Activated T-helper 1 cell treated with anti-CD3 and anti-CD28 coated beads, Interleukin-12 subunit alpha, Interleukin-12 subunit beta, Interleukin-2, Interleukin-4 antibody, amounts not matched to agents 30 ng/mL and 10 ng/mL and 1 ng/mL, durations not matched to agents 14 hours and 24 hours and 36 hours (primary cell): ENCODE measurements around the gene HOMEZ. TPM values are rescaled to one million over a fixed set of nuclear protein-coding genes. Genes with fewer than 3 reads are reported as not detected.

Experiments
- DNase-seq: peaks from one replicate; pipeline ENCODE4 v3.0.0; 2021; ENCODE audit warnings: low spot score
- H3K27ac Mint-ChIP-seq: one replicate; pipeline ENCODE4 v1.8.0; 2021; ENCODE audit warnings: mild to moderate bottlenecking, mixed read lengths
- H3K27me3 Mint-ChIP-seq: one replicate; pipeline ENCODE4 v1.8.0; 2022; ENCODE audit warnings: mild to moderate bottlenecking, moderate library complexity, mixed read lengths; ENCODE audit not compliant: insufficient read depth
- H3K36me3 Mint-ChIP-seq: one replicate; pipeline ENCODE4 v1.8.0; 2021; ENCODE audit warnings: low read depth, mixed read lengths
- H3K4me1 Mint-ChIP-seq: one replicate; pipeline ENCODE4 v1.8.0; 2021; ENCODE audit warnings: low read depth, mixed read lengths
- H3K4me3 Mint-ChIP-seq: one replicate; pipeline ENCODE4 v1.8.0; 2021; ENCODE audit warnings: mild to moderate bottlenecking, moderate library complexity, mixed read lengths
- H3K9me3 Mint-ChIP-seq: one replicate; pipeline ENCODE4 v1.8.0; 2021; ENCODE audit warnings: mixed read lengths
- intact Hi-C: fragments of 100-400 bp; cut with micrococcal nuclease; formaldehyde crosslinking; loops from one replicate; pipeline ENCODE4 v1.15.1; 2024
- total RNA-seq: library from RNA; stranded (reverse); gene quantifications from 2 replicates; pipeline ENCODE4 v1.2.3, GENCODE V29; 2022

Gene HOMEZ
- total RNA-seq, 1 donor from 2014 or later = 10.9 TPM

DNA sequence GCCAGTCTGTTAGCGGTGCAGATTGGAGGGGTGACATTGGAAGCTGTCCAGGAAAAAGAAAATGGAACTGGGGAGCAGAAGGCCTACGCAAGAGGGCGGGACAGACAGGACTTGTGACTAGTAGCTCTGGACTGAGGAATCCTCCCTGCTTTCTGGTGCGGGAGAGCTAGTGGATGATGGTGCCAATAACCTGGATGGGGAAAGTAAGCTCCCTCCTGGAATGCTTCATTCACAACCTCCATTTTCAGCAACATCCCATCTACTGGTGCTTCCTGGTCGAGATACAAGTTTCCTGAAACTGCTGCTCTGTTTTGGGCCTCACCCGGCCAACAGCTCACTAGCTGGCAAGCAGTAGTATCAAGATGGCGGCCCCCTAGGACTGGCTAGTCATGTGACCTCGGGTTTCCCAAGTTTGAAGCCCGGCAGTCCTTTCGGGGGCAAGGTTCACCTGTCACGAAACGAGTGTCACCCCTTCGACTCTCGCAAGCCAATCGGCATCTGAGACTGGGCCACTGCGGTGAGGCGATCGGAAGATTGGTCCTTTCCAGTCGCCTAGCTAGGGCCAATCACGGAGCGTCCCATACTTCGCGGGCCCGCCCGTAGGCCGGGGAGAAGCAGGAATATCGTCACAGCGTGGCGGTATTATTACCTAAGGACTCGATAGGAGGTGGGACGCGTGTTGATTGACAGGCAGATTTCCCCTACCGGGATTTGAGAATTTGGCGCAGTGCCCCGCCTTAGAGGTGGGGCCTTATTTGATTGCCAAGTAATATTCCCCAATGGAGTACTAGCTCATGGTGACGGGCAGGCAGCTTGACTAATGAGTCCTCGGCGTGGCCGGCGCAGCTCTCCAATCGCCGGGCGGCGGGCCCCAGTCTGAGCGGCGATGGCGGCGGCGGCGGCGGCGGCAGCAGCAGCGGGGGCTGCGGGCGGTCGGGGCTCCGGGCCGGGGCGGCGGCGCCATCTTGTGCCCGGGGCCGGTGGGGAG lies 34.9 kb upstream of the HOMEZ start, which contains the start of gene PABPN1:
PABPN1 (plus strand) TSS at position 874 of the 988 bp plus-strand sequence; CDS start at position 887, 13 bp downstream.
- intact Hi-C loops = loop anchor here (1.0 to 10.0 kb wide), 12 partner anchors 20 to 1114 kb away; partner anchors contain the start of genes ACIN1, C14orf119, DCAF11 and EMC9
- peak; percentile 98 for DNase-seq
- no peaks in the 10 kb centered on the region for H3K27me3 Mint-ChIP-seq
- peak within 1 kb of the TSS; percentile 97 for H3K4me3 Mint-ChIP-seq
- H3K27ac Mint-ChIP-seq = peak within 1 kb of the TSS; percentile 97
- peaks cover 38% of the 10 kb centered on the region for H3K36me3 Mint-ChIP-seq
- H3K4me1 Mint-ChIP-seq = peaks cover 30% of the 10 kb centered on the region
- peaks cover 5% of the 10 kb centered on the region for H3K9me3 Mint-ChIP-seq

DNA sequence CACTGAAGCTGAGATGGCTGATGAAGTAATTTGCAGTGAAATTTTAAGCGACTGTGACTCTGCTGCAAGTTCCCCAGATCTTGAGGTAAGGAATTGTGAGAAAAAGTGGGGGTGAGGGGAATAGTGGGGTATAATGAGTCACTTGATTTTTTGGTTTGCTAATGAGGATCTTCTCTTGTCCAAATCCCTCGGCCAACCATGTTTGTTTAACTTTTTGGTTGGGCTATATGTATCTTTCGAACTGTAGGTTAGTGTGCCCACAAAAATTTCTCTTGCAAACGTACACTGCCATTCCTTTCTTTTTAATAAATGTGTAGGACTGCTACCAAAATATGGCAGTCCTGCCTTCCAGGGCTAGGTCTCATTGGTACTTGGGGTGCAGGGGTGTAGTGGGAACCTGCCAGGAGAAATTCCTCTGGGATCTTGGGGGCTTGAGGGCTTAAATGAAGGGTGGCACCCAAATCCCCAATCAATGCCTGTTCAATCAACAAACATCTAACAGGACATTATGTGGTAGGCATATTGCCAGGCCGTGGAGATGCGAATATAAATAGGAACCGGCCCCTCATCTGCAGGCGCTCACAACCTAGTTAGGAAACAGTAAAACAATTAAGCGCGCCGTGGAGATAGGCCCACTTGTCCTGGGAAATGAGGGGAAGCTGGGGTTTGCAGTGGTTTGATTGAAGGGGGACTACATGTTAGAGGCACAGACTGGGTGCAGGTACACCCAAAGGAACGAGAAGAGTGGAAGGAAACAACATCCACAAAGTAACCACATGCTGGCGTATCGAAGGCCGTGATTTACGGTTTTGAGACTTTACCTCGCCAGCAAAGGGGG lies 34.0 kb upstream of the HOMEZ start:
- Mint-ChIP-seq H3K27ac (peak overlapping the region; percentile 97), H3K4me3 (peak overlapping the region; percentile 87), H3K4me1 (peaks cover 30% of the 10 kb centered on the region), H3K36me3 (peaks cover 33% of the 10 kb centered on the region), H3K9me3 (peaks cover 5% of the 10 kb centered on the region), H3K27me3 (no peaks in the 10 kb centered on the region)
- DNase-seq = no peak
- intact Hi-C loops = loop anchor here (10.0 kb wide), 4 partner anchors 555 to 1115 kb away; partner anchors contain the start of genes DCAF11, EMC9, NRL and OXA1L

DNA sequence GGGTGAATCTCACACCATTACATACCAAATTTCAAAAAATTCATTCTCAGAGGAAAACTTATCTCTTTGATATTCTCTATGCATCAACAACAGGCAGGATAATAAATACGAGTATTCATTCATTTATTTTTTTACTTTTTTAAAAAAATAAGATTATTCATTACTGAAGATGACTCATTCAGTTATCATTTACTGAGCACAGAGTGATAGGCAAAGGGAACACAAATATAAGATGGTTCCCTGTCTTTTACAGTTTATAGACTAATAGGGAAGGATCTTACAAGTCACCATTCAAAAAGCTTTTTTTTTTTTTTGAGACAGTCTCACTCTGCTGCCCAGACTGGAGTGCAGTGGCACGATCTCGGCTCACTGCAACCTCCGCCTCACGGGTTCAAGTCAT lies 30.4 kb upstream of the HOMEZ start:
- Mint-ChIP-seq H3K9me3 (peaks cover 5% of the 10 kb centered on the region), H3K4me3 (no peak overlapping the region), H3K27ac (no peak overlapping the region), H3K27me3 (peaks cover 4% of the 10 kb centered on the region), H3K4me1 (peaks cover 16% of the 10 kb centered on the region), H3K36me3 (peaks cover 7% of the 10 kb centered on the region)
- intact Hi-C loops = no loop called here
- no peak for DNase-seq

DNA sequence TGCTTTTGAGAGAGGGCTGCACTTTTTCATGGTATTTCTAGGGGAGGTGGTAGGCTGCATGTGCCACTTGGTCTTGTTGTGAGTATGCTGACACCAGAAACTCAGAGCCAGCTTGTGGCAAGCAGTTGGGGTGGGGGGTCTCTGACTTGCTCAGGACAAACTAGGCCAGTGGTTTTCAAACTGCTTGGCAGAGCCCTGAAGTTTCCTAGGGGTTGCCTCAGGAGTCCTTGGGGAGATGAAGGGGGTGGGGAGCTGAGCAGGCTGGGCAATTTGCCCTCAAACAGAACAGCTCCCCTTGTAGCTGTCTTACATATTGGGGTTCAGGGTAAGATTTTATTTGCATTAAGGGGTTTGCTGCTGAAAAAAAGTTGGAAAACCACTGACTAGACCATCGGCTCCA lies 24.6 kb upstream of the HOMEZ start:
- peaks cover 3% of the 10 kb centered on the region for H3K36me3 Mint-ChIP-seq
- no peaks in the 10 kb centered on the region for H3K9me3 Mint-ChIP-seq
- H3K27me3 Mint-ChIP-seq = peaks cover 7% of the 10 kb centered on the region
- no peak overlapping the region for H3K4me3 Mint-ChIP-seq
- no peak for DNase-seq
- H3K27ac Mint-ChIP-seq = no peak overlapping the region
- H3K4me1 Mint-ChIP-seq = peaks cover 14% of the 10 kb centered on the region
- intact Hi-C loops = no loop called here

DNA sequence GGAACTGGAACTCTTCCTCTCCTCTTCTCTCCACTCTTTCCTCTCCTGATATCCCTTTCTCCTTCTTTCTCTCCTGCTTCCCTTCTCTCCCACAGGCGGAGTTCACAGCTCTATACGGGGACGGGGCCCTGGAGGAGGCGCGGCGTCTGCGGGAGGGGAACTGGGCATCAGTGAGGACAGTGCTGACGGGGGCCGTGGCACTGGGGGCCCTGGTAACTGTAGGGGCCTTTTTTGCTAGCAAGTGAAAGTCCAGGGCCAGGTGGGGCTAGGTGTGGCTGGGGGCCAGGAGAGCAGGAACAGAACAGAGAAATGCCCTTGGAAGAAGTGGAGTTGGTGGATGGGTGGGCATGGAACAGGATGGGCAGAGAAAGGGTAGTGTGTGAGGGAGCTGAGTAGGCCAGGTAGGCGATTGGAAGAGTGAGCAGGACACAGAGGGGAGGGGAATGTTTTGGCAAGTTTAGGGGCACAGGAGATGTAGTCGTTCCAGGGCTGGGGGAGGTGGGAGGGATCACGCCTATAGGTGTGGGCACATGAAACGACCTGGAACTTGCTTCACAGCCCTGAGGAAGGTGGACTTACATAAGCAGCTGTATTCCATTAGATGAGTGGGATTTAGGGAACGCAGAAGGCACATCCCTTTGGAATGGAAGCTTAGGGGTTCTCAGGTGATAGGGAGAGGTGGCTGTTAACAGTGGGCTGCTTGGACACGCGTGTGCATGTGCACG lies 23.0 kb upstream of the HOMEZ start:
- intact Hi-C loops = no loop called here
- Mint-ChIP-seq H3K4me1 (peaks cover 17% of the 10 kb centered on the region), H3K4me3 (no peak overlapping the region), H3K27ac (no peak overlapping the region), H3K9me3 (no peaks in the 10 kb centered on the region), H3K36me3 (peaks cover 3% of the 10 kb centered on the region), H3K27me3 (peaks cover 7% of the 10 kb centered on the region)
- DNase-seq = no peak

DNA sequence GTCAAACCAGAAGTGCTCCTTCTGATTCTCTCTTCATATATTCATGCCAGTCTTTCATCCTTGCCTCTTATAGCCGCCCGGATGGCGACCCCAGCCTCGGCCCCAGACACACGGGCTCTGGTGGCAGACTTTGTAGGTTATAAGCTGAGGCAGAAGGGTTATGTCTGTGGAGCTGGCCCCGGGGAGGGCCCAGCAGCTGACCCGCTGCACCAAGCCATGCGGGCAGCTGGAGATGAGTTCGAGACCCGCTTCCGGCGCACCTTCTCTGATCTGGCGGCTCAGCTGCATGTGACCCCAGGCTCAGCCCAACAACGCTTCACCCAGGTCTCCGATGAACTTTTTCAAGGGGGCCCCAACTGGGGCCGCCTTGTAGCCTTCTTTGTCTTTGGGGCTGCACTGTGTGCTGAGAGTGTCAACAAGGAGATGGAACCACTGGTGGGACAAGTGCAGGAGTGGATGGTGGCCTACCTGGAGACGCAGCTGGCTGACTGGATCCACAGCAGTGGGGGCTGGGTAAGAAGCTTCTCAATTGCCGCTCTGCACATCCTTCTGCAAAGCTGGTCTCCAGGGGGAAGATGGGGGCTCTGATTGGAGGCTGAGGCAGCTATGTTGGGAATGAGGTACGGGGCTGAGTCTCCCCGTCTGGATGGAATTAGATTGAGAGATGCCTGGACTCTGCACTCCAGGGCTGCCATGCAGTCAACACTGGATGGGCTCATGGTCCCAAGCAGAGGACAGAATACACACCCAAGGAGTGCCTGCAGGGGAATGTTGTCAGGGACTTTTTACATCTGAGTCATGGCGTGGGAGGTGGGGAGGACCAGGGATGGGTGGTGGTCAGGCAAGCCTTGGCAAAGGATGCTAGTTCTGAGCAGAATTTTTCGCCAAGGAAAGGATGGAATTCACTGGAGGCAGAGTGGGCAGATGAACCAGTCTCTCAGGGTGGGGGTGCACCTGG lies 22.0 kb upstream of the HOMEZ start:
- H3K4me3 Mint-ChIP-seq = peak overlapping the region; percentile 79
- intact Hi-C loops = no loop called here
- H3K27me3 Mint-ChIP-seq = peaks cover 7% of the 10 kb centered on the region
- peaks cover 3% of the 10 kb centered on the region for H3K36me3 Mint-ChIP-seq
- no peaks in the 10 kb centered on the region for H3K9me3 Mint-ChIP-seq
- no peak overlapping the region for H3K27ac Mint-ChIP-seq
- no peak for DNase-seq
- peaks cover 26% of the 10 kb centered on the region for H3K4me1 Mint-ChIP-seq

DNA sequence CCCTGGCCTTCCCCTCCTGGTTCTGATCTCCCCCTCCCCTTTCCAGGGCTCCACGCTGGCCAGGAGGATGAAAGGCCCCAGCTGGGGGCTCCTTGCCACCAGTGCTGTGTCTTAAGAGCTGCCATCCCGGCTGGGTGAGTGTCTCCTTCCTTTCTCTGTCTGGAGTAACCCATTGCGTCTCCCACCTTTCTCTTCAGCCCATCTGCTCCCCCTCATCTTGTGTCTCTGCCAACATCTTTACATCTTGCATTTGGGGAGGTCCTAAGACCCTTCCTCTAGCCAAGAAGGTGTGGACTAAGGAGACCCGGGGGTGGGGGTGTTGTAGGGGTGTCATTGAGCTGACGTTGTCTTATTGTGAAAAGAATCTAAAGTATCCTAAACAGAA lies 21.2 kb upstream of the HOMEZ start:
- Mint-ChIP-seq H3K4me1 (peaks cover 26% of the 10 kb centered on the region), H3K9me3 (no peaks in the 10 kb centered on the region), H3K27me3 (peaks cover 2% of the 10 kb centered on the region), H3K27ac (peak overlapping the region; percentile 43), H3K36me3 (peaks cover 1% of the 10 kb centered on the region), H3K4me3 (peak overlapping the region; percentile 79)
- no peak for DNase-seq
- intact Hi-C loops = no loop called here

DNA sequence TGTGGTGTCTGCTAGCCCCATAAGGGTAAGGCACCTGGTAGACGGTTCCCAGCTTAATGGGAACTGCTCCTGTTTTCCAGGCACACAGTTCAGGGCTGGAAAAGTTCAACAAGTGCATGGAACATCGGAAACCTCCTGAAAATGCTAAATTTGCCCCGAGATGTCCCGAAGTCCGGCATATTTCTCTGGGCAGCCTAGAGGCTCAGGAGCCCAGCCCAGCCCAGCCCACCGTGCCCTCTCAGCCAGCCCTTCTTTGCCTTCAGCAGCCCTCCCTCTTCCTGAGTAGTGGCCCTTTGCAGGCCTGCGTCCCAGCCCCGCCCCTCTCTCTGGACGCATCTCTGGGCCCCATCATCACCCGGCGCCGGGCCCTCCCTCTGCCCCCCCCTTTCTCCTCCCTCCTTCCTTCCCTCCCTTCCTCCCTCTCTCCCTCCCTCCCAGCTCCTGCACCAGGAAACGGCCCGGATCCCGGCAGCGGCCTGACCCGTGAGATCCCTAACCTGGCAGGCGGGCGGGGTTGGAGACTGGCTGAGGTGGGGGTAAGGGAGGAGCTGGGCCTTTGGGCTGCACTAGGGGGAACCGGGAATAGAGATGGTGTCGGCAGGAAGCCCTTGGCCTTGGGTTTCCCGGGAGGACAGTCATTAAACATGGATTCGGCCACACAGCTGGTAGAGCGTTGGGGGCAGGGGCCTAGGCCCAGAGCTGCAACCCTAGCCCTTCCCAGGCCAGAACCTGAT lies 20.6 kb upstream of the HOMEZ start, which contains the start of gene BCL2L2:
BCL2L2 (plus strand) TSS at position 422 of the 734 bp plus-strand sequence. CDS start 935 bp downstream, outside the sequence.
- peaks cover 1% of the 10 kb centered on the region for H3K36me3 Mint-ChIP-seq
- no peak for DNase-seq
- intact Hi-C loops = no loop called here
- no peaks in the 10 kb centered on the region for H3K9me3 Mint-ChIP-seq
- peak within 1 kb of the TSS; percentile 79 for H3K4me3 Mint-ChIP-seq
- H3K27ac Mint-ChIP-seq = peak within 1 kb of the TSS; percentile 43
- H3K4me1 Mint-ChIP-seq = peaks cover 26% of the 10 kb centered on the region
- H3K27me3 Mint-ChIP-seq = peaks cover 2% of the 10 kb centered on the region

DNA sequence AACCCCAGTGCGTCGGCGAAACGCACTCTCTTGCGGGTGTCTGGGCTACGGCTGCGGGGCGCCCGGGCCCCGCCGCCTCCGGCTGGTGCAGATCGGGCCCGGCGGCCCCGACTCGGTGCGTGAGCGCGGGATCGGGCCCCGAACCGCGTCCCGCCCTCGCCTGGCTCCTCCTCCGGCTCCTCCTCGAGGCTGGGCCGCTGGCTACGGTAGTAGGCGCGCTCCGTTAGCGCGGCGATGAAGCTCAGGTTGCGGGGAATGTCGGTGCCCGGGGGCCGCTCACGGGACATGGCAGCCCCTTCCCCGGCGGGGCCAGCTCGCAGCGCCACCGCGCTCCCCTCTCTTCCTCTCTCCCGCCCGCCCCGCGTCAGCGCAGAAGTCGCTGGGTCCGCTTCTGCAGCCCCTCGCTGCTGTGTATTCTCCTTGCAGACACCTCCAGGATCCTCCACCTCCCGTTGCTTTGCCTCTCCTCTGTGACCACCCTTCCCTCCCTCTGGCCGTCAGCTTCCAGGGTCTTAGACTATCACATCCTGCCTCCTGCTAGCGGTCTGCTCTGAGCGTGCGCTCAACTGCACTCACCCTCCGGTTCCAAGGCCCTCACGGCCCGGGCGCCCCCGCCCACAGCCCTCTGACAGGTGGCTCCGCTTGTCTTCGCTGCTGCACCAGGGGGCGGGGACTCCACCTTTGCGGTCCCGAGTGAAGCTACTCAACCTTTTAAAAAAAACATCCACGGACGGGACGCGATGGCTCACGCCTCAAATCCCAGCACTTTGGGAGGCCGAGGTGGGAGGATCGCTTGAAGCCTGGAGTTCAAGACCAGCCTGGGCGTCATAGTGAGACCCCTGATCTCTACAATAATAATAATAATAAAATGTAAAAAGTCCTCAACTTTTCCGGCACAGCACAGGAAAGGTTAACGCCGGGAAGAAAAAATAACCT lies 16.6 kb upstream of the HOMEZ start, which contains the start of gene PPP1R3E:
PPP1R3E (minus strand) TSS at position 570 of the 936 bp plus-strand sequence; CDS start at position 287, 283 bp downstream.
- H3K9me3 Mint-ChIP-seq = no peaks in the 10 kb centered on the region
- H3K4me1 Mint-ChIP-seq = peaks cover 35% of the 10 kb centered on the region
- no peaks in the 10 kb centered on the region for H3K27me3 Mint-ChIP-seq
- peak; percentile 78 for DNase-seq
- H3K36me3 Mint-ChIP-seq = peaks cover 3% of the 10 kb centered on the region
- intact Hi-C loops = loop anchor here (2.0 to 5.0 kb wide), 2 partner anchors 248 to 715 kb away; partner anchors contain the start of genes DAD1 and ZFHX2
- H3K27ac Mint-ChIP-seq = peak within 1 kb of the TSS; percentile 100
- peak within 1 kb of the TSS; percentile 99 for H3K4me3 Mint-ChIP-seq

DNA sequence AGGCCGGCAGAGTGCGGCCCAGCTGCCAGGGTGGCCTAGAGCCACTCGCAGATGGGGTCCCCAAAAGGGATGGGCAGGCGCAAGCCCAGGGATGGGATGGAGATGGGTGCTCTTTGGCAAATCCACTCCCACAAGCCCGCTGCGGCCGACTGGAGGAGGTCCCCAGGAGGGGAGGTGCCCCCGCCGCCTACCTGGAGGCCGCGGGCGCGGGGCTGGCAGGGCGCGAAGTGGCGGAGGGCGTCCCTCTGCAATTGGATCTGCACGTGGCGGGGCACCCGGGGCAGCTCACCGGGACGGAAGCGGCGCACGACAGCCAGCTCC lies 16.0 kb upstream of the HOMEZ start:
- Mint-ChIP-seq H3K36me3 (peaks cover 7% of the 10 kb centered on the region), H3K4me3 (peak overlapping the region; percentile 91), H3K27ac (peak overlapping the region; percentile 97), H3K4me1 (peaks cover 29% of the 10 kb centered on the region), H3K27me3 (no peaks in the 10 kb centered on the region), H3K9me3 (no peaks in the 10 kb centered on the region)
- no peak for DNase-seq
- intact Hi-C loops = loop anchor here (1.0 to 5.0 kb wide), 9 partner anchors 16 to 715 kb away; partner anchors contain the start of genes ACIN1, C14orf119, DAD1 and HOMEZ
